Activated T-helper 1 cell treated with Interleukin-2 at 50 U/mL for 16 hours (primary cell): ENCODE data around the gene LMAN1L.
"Not testable (repeated sequence)": the region's sequence is repeated elsewhere in the genome, so short reads cannot be mapped to it uniquely, and the experiment has no call there.

Experiments used
- DNase-seq: peaks from one replicate; pipeline ENCODE4 v3.0.0-alpha.2; 2020; ENCODE audit warnings: low read depth

LMAN1L gene

DNA sequence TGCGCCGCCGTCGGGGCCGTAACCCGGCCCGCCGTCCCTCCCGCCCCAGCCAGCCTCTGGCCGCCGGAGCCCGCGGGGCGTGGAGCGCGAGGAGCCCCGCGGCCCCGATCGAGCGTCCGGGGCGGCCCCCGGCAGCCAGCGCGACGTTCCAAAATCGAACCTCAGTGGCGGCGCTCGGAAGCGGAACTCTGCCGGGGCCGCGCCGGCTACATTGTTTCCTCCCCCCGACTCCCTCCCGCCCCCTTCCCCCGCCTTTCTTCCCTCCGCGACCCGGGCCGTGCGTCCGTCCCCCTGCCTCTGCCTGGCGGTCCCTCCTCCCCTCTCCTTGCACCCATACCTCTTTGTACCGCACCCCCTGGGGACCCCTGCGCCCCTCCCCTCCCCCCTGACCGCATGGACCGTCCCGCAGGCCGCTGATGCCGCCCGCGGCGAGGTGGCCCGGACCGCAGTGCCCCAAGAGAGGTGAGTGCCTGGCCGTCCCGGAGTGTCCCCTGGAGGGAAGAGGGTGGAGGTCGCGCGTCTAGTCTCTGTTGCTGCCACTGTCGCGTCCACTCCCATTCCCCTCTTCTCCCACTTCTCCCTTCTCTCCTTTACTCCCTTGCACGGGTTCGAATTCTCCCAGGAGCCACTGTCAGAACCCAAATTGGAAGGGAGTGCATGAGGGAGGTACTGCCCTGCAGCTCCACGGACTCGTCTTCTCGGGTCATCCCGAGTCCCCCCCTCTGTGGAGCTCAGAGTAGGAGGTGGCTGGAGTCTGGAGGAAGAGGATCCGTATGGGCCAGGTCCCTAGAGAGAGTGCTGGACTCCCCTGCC lies 30.2 kb upstream of the LMAN1L start:
- DNase-seq: peak; percentile 57

DNA sequence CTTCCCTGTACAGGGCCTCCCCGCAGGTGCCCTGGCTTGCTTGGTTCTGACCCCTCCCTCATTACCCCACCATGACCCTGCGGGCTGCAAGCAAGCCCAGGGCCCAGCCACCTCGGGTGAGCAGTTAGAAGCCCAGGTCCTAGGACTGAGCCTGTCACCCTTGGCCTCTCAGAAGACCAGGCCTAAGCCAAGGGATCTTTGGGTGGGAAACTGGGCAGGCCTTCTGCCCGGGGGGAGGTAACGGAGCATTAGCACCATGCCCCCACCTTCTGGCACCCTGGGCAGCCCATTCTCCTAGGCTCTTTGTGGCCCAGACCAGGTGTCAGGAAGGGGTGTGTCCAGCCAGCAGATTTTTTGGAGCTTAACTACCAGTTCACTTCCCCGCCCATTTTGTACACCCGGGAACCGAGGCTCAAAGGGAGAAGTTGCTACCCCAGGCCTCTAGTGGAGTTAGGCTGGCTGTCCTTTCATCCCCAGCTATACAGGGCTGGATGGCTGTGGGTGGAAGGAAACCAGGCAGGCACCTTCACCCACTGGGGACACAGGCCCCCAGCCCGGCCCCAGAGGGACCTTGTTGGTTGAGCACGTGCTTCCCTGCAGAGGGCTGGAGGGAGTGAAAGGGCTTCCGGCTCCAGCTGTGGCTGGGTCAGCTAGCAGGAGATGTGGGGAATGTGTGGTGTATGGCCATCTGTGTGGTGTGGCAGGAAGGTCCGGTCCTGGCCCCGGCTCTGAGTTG lies 29.4 kb upstream of the LMAN1L start:
- no peak for DNase-seq

DNA sequence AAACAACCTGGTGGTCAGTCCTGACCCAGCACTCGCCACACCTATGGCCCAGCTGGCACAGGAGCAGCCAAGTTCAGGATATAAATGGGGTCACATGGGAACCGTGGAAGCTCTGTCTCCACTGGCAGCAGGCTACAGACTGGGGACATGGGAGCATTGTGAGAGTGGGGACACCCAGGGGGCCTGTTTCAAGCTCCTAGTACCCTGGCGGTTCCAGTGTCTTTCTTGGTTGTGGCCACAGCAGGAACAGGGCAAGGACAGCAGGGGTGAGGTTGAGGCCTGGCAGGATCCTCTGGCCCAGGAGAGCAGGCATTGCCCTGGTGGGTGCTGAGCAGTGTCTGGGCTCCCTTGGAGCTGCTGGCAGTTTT lies 28.8 kb upstream of the LMAN1L start:
- no peak for DNase-seq

- no peak for DNase-seq
These were observed 28.0 kb upstream of the LMAN1L start for GRCh38 chr15:74784426-74785193.

DNA sequence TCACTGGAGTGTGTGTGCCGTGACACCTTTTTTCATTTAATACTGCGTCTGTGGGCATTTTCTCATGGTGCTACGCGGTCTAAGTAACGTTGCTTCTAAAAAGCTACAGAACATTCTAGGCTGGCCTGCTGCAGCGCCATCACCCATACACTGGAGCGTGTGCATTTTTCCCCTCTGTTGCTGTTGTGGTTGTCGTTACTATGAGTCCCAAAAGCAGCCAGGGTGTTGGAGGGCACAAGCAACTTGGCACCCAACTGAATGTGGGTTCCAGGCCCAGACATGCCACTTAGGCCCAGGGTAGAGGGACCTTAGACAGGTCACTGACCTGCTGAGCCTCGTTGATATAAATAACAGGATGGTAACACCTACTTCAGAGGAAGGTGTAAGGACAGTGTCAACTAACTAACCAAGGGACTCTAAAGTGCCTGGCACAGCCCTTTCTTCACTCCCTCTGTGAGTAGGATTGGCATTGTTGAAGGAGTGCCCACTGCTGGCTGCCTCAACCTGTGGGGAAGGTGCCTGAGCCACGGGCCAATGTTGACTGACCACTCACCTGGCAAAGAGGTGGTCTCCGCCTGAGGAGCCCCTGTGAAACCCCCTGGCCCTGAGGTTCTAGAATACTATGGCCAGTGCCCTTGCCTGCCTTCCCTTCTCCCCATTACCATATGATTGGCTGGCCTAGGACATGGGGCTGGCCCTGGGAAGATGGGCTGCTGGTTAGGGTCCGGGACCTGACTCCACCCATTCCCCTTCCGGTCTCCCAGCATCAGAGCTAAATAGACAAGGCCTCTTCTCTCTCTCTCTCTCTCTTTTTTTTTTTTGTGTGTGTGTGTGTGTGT lies 27.2 kb upstream of the LMAN1L start:
- DNase-seq: no peak

DNA sequence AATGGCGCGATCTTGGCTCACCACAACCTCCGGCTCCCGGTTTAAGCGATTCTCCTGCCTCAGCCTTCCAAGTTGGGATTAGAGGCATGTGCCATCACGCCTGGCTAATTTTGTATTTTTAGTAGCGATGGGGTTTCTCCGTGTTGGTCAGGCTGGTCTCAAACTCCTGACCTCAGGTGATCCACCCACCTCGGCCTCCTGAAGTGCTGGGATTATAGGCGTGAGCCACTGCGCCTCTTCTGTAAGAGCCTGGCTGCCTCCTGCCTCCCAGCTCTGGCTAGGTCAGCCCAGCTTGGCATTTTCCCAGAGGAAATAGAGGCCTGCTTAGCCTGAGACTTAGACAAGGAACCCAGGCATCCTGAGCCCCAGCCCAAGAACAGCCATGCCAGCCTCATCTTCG lies 26.6 kb upstream of the LMAN1L start:
- DNase-seq: not testable (repeated sequence)

DNA sequence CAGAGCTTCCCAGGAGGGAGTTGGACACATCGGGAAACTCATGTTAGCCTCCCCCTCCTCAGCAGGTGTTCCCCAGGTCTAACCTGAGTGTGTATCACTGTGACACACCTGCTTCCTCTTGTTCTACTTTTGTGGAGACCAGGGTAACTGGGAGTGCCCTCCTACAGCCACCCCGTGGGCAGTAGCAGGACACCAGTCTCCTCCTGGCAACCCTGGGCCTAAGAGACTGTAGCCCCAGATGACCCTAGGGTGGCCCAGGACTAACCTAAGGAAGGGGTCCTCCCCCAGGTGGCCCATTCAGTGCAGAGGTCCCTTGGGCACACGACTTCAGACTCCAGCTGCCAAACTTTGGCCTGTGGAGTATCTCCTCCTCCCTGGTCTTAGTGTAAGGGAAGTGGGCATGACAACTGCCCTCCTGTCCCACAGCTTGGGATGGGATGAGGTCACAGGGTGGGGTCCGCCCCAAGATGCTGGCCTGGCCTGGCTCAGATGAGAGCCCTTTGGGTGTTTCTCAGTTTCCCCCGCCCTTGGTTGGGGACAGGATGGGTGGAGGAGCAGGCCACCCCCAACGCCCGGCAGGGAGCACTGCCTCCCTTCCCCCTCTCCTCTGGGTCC lies 26.0 kb upstream of the LMAN1L start:
- DNase-seq: no peak

- DNase-seq: peak; percentile 83
These were observed 25.2 kb upstream of the LMAN1L start for GRCh38 chr15:74787251-74788041.

DNA sequence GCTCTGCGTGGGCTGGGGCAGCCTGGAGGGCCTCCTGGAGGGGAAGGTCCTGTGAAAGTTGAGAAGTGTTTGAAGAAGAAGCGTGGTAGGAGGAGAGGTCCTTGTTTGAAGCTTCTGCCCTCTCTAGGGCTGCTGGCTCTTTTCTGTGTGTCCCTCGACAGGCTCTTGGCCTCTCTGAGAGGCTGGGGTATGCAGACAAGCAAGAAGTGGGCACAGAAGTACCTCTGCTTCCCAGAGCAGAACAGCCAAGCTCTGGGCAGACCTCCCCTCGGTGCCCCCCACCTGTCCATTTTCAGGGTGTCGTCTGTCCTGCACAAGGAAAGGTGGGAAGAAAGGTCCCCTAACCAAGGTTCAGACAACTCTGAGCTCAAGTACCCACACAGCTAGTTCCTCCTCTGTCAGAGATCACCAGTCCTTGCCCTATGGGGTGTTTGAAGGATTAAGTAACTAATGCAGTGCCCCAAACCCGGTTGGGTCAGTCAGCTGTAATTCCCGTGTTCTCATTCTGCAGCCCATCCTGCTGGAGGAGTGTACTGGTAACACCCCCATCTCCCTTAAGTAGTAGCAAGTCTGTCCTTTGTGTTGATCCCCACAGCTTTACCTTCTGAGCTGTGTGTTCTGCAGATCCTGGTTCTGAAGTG lies 24.5 kb upstream of the LMAN1L start:
- DNase-seq: no peak

DNA sequence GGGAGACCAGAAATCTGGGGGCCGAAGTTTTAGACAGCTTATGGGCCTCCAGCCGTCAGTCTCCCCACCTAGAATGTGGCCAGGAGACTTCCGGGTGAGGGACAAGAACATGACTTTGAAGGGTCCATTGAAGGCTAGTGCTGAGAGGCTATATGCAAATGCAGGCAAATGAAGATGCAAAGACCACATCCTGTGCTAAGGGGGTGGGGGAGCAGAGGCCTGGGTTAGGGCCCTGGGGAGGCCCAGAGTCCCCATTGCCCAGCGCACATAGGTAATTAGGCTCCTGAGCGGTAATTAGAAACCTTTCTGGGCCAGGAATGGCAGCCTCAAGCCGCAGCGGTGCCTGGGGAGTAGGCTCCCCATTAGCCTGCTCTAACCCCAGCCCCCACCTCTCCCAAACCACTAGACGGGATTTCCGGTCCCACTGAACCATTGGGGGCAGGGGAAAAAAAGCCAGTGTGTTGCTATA lies 23.9 kb upstream of the LMAN1L start:
- peak; percentile 41 for DNase-seq

DNA sequence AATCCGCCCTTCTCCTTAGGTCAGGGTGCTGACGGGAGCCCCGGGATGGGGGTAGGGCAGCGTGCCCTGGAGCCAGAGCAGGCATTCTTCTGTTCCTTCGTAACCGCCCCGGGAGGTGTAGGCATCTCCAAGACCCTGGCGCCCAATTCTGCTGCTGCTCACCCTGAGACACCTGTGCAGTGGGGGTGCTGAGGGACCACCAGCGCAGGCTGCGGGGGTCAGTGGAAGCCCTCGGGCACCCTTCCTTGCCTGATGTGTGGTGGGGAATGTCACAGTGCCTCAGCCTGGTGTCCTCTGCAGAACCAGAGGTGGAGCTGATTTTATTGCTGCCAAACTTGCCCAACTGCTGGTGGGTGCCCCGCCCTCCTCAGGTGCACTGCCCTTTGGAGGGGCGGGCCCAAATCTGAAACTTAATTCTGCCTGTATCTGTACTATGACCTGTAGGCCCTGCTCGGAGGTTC lies 23.4 kb upstream of the LMAN1L start:
- DNase-seq: no peak

DNA sequence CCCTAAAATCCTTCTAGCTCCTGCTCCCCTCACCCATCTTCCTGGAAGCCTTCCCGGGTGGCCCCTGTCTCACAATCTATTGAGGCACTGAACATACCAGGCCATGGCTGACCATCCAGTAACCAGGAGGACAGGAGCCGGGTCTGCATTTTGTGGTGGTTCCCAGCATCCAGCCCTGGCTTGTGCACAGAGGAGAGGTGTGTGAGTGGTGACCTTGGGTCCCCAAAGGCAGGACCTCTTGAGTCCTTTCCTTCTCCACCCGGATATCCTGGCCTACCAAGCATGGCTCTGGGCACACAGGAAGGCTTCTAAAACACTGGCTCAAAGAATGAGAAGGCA lies 22.9 kb upstream of the LMAN1L start:
- DNase-seq: no peak

DNA sequence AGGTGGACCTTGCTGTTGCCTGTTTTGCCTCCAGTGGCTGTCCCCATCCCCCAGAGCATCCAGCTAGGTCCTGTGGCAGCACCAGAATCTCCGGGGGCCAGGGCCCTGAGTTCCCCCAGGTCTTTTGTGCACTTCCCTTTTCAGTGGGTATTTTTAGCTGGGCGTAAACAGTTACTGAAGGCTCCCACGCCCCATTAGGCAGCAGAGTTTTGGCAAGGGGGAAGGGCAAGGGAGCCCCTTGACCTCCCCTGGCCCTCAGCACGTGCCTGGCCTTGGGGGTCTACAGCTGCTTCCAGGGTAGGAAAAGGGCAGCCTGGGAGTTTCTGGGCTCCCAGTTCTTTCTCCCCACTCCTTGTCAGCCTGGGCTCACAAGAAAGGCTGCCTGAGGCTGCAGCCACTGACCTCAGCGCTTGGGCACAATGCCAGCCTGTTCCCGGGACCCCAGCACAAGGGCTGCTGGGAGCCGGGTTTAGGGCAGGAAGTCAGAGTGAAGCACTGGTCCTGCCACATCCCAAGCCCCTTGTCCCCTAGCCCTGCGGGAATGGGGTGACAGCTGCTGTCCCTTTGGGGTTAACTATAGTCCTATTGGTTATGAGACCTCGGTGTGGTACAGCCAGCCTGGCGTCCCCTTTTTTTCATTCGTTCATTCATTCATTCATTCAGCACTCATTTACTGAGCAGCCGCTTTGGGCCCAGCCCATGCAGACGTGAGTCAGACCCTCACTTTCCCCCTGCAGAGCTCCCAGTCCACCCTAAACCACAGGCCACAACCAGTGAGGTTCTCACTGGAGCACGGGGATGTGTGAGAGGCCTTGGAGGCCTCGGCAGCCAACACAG lies 22.3 kb upstream of the LMAN1L start:
- no peak for DNase-seq

DNA sequence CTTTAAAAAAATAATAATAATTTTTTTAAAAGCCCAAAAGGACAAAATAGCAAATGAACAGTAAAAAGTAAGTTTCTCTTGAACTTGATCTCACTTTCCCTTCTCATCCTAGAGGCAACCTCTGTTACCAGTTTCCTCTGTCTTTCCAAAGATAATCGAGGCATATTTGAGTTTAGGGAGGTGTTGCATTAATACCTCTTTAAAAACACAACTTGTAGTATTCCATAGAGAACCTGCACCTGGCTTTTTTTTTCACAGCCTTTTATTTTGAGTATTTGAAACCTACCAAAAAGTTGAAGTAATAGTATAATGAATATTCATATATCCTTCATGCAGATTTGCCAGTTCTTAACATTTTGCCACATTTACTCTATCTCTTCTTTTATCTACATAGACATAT lies 21.6 kb upstream of the LMAN1L start:
- no peak for DNase-seq

GRCh38 chr15:74791667-74792066 lies 21.0 kb upstream of the LMAN1L start:
- DNase-seq: no peak

DNA sequence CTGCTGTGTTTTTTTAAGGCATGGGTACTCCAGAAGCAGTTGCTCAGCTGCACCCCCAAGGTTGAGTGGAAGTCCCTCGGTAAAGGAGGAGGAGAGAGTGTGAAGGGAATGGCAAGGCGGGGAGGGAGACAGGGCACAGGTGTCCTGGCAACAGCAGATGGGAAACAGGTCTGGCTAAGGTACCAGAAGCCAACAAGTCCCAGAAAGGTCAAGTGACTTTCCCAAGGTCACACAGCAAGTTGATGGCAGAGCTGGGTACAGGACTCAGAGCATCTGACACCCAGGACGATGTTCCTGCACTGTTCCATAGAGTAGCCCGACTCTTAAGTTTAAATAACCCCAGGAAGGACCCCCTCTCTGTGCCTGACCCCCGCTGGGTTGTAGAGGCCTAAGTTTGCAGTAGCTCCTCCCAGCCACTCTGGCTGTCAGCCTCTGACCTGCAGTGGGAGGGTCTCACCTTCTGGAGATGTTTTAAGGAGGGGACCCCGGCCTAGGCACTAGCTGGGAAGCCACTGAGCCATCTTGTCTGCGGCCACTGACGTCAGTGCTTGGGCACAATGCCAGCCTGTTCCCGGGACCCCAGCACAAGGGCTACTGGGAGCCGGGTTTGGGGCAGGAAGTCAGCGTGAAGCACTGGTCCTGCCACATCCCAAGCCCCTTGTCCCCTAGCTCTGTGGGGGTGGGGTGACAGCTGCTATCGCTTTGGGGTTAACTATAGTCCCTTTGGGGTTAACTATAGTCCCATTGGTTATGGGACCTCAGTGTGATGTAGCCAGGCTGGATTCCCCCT lies 20.2 kb upstream of the LMAN1L start:
- DNase-seq: no peak

DNA sequence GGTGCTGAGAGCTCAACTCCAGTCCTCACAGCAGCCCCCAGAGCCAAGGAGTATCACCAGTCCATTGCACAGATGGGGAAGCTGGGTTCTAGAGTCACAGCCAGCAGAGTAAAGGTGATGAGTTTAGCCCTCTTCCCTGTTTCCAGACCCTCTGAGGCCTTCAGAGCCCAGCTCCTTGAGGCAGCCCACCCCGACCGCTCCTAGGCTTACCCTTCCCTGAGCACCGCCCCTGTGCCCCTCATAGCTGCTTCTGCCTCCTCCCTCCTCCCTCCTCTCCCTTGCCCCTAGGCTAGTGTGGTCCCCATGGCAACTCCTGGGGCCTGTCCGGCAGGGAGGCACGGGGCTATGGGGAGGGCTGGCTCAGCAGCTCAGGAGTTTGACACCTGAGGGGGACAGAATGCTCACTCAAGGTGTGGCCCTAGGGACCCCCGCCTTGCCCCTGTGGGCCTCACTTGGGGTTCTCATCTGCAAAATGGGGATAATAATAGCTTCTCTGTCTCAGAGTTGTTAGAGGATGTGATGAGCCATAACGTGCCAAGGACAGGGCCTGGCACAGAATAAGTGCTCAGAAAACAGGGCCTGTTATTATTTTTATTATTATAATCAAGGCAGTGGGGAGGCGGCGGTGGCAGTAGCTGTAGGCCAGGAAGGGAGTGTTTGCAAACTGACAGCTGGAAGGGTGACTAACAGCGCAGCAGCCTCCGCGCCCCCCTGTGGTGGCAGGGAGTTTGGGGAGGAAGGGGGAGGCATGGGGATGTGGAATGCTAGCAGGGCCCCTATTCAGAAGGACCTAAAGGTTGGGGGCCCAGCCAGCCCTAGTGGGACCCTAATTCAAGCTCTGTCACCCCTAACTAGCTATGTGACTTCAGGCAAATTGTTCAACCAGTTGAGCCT lies 19.3 kb upstream of the LMAN1L start:
- DNase-seq: peak; percentile 67
